Measurements from ENCODE around the gene GANC. TPM values are rescaled to one million over a fixed set of nuclear protein-coding genes. Genes with fewer than 3 reads are reported as not detected.

GANC gene, protein sequence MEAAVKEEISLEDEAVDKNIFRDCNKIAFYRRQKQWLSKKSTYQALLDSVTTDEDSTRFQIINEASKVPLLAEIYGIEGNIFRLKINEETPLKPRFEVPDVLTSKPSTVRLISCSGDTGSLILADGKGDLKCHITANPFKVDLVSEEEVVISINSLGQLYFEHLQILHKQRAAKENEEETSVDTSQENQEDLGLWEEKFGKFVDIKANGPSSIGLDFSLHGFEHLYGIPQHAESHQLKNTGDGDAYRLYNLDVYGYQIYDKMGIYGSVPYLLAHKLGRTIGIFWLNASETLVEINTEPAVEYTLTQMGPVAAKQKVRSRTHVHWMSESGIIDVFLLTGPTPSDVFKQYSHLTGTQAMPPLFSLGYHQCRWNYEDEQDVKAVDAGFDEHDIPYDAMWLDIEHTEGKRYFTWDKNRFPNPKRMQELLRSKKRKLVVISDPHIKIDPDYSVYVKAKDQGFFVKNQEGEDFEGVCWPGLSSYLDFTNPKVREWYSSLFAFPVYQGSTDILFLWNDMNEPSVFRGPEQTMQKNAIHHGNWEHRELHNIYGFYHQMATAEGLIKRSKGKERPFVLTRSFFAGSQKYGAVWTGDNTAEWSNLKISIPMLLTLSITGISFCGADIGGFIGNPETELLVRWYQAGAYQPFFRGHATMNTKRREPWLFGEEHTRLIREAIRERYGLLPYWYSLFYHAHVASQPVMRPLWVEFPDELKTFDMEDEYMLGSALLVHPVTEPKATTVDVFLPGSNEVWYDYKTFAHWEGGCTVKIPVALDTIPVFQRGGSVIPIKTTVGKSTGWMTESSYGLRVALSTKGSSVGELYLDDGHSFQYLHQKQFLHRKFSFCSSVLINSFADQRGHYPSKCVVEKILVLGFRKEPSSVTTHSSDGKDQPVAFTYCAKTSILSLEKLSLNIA (N-terminal part only)
- total RNA-seq (2022; extraction: Qiagen RNA extraction; ENCODE audit: low read depth): 4.8 to 8.3 TPM (median 7.5 TPM) in 5 replicates

DNA sequence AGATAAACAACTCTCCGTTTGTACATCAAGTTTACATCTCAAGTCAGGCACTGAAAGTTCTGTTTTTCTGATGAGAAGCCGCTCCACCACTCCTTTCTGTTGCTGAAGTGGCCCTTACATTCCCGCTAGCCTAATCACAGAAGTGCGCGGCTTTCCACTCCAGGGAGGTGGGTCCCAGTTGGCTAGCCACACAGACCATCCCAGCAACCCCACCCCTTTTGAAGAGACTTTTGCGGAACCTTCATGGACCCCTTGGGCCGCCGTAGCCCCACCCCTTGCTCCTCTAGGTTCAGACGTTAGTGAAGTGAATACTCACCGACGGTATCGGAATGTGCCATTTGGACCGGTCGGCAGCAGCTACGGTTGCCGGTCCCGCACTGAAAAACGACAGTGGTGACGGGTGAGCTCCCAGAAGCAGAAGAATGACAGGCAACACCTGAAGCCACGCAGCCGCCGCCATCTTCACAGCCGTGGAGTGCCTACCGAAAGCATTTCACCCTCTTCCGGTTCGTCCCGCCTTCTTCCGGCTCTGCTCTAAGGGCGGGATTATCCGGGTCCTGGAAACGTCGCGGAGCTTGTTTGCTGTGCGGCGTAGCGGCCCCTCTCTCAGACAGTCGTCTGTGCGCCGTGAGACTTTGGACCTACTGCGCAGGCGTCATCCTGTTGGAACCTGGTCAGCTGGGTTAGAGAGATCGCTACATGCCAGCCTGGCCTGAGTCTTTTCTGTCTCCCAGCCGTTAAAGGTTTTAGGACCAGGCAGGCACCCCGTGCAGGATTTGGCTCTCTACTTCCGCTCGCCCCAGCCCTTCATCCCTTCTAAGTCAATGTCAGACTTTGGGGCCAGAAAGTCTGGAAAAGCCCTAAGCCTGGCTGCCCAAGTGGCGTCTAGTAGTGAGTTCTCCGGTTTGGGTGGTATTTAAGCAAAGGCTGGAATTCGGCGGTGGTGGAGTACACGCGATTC lies at the start of gene GANC, which contains the start of gene TMEM87A:
GANC (plus strand) TSS at position 263 of the 961 bp plus-strand sequence. CDS start 1,281 bp downstream, outside the sequence.
TMEM87A (minus strand) TSS at position 495 of the 961 bp plus-strand sequence; CDS start at position 460, 35 bp downstream.

DNA sequence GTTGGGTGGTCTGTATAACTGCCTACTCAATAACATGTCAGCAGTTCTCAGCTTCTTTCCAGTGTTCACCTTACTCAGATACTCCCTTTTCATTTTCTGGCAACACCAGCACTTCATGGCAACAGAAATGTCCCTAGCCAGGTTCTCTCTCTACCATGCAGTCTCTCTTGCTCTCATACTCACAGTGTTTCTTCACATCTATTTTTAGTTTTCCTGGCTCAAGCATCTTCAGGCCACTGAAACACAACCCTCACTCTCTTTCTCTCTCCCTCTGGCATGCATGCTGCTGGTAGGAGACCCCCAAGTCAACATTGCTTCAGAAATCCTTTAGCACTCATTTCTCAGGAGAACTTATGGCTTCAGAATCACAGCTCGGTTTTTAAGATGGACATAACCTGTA lies 86.2 kb downstream of the GANC start, which contains the start of gene CAPN3:
CAPN3 (plus strand) TSS at position 253 of the 400 bp plus-strand sequence. CDS start 305 bp downstream, outside the sequence.

Other genes starting within 250 kb of the GANC start
- gene PLA2G4D, start 178.6 kb upstream of the GANC start, total RNA-seq (2022; extraction: Qiagen RNA extraction; ENCODE audit: low read depth): not detected in 5 replicates
- not detected in 5 replicates for gene PLA2G4F, start 116.6 kb upstream of the GANC start, total RNA-seq (2022; extraction: Qiagen RNA extraction; ENCODE audit: low read depth)
- 14.0 to 20.6 TPM (median 17.1 TPM) in 5 replicates for gene VPS39, start 64.9 kb upstream of the GANC start, total RNA-seq (2022; extraction: Qiagen RNA extraction; ENCODE audit: low read depth)
- 24.6 to 36.2 TPM (median 25.0 TPM) in 5 replicates for gene TMEM87A, start 232 bp downstream of the GANC start, total RNA-seq (2022; extraction: Qiagen RNA extraction; ENCODE audit: low read depth)
- gene CAPN3, start 86.3 kb downstream of the GANC start, total RNA-seq (2022; extraction: Qiagen RNA extraction; ENCODE audit: low read depth): 0.25 to 0.43 TPM (median 0.31 TPM) in 3 of 5 replicates, not detected in the others
- gene ZNF106, start 217.9 kb downstream of the GANC start, total RNA-seq (2022; extraction: Qiagen RNA extraction; ENCODE audit: low read depth): 8.8 to 12.3 TPM (median 11.1 TPM) in 5 replicates
- gene SNAP23, start 222.4 kb downstream of the GANC start, total RNA-seq (2022; extraction: Qiagen RNA extraction; ENCODE audit: low read depth): 16.5 to 42.8 TPM (median 16.9 TPM) in 5 replicates